Esophagus muscularis mucosa (tissue), 4 donors: ENCODE data around the gene SFTA2. TPM values are rescaled to one million over a fixed set of nuclear protein-coding genes. Genes with fewer than 3 reads are reported as not detected.

Experiments
- DNase-seq: peaks from one replicate; pipeline ENCODE4 v3.0.0-alpha.2; 2017; ENCODE audit errors: extremely low spot score
- H3K27ac ChIP-seq, 4 donors: fragments of 200-600 bp; sonication (generic); replicated peaks in 1 of 4; 1 replicate in 3 of 4; 2 replicates in 1 of 4; pipeline ENCODE4 v1.5.1; 2016 to 2019; ENCODE audit warnings: mild to moderate bottlenecking in 1 of 4
- H3K27me3 ChIP-seq, 4 donors: fragments of 200-600 bp; sonication (generic); one replicate each; pipeline versions ENCODE4 v1.5.1 to v1.6.0; 2016 to 2019
- H3K36me3 ChIP-seq, 4 donors: fragments of 200-600 bp; sonication (generic); one replicate each; pipeline ENCODE4 v1.5.1; 2016 to 2019
- H3K4me1 ChIP-seq, 4 donors: fragments of 200-600 bp; sonication (generic); one replicate each; pipeline ENCODE4 v1.5.1; 2016 to 2019
- H3K4me3 ChIP-seq, 4 donors: fragments of 200-600 bp; sonication (generic); 1 replicate in 2 of 4; 2 replicates in 2 of 4; pipeline ENCODE4 v1.5.1; 2016 to 2019; ENCODE audit warnings: mild to moderate bottlenecking in 4 of 4, moderate library complexity in 1 of 4
- H3K9me3 ChIP-seq, 4 donors: fragments of 200-600 bp; sonication (generic); 1 replicate in 3 of 4; 2 replicates in 1 of 4; pipeline ENCODE4 v1.5.1; 2016 to 2019
- CTCF ChIP-seq, 3 experiments: fragments of 200-600 bp in 2 of 3; fragments of 450-650 bp in 1 of 3; sonication (generic) in 2 of 3; IDR thresholded peaks; one replicate each; pipeline ENCODE4 v1.5.1; 2017 to 2019; ENCODE audit warnings: antibody characterized with exemption in 3 of 3, mild to moderate bottlenecking in 2 of 3, moderate library complexity in 1 of 3
- EP300 ChIP-seq: sonication (generic); formaldehyde crosslinking; IDR thresholded peaks from one replicate; pipeline ENCODE4 v1.6.1; 2017; ENCODE audit warnings: antibody characterized with exemption
- POLR2A ChIP-seq: fragments of 450-650 bp; IDR thresholded peaks from one replicate; pipeline ENCODE4 v1.6.1; 2017; ENCODE audit warnings: antibody characterized with exemption, moderate library complexity, mild to moderate bottlenecking, low read depth
- POLR2AphosphoS5 ChIP-seq, 2 donors: sonication (generic); formaldehyde crosslinking; IDR thresholded peaks; one replicate each; pipeline ENCODE4 v1.6.1; 2017; ENCODE audit warnings: antibody characterized with exemption in 2 of 2
- WGBS: methylation state at CpG from one replicate; pipeline ENCODE4 v1.1.5; 2018; 5-methylcytosine and 5-hydroxymethylcytosine counted together
- intact Hi-C: fragments of 100-400 bp; cut with DNase I; formaldehyde crosslinking; loops from one replicate; pipeline ENCODE4 v1.15.1; 2023
- small RNA-seq, 3 donors: library from RNA; depleted of rRNA; stranded (forward); fragments of <200 nt; gene quantifications; one replicate each; pipeline ENCODE3, GENCODE V24; 2016
- total RNA-seq, 4 donors: library from RNA; depleted of rRNA; stranded (reverse); fragments of >200 nt; gene quantifications; one replicate each; pipeline versions ENCODE4 v1.1.0 to v1.2.1, GENCODE V29; 2016

Gene SFTA2
- total RNA-seq, 4 donors from 2014 or later: 1.1 TPM; not detected in 3

- WGBS: 75% methylated on average over 14 of the region's 14 CpGs
- intact Hi-C loops: loop anchor here (10.0 kb wide), 1 partner anchor 197 kb away; the partner anchor contains the start of gene PPP1R18
- H3K27ac ChIP-seq: peak overlapping the region; percentile 85 to 93 (median 90)
- DNase-seq: no peak
- H3K36me3 ChIP-seq: no peaks in the 10 kb centered on the region
- H3K27me3 ChIP-seq: no peaks in the 10 kb centered on the region
- H3K4me1 ChIP-seq: peaks cover 47 to 64% (median 61%) of the 10 kb centered on the region in 4 donors
- no peak overlapping the region for H3K4me3 ChIP-seq
- H3K9me3 ChIP-seq: no peaks in the 10 kb centered on the region
- TF ChIP-seq POLR2A (no peak), CTCF (IDR thresholded peaks at IDR 0.05) (no peak), EP300 (no peak), POLR2AphosphoS5 (IDR thresholded peaks at IDR 0.05) (no peak)
Observed at GRCh38 chr6:30881392-30882203, 50.4 kb downstream of the SFTA2 start.

Small RNAs within 50 kb of the gene (small RNA-seq; reads per million reads assigned to genes)
- gene RF00019: 0 reads per million in 3 donors

Other genes with a start within 250 kb of the SFTA2 start
- 100 to 1,000 TPM in 1 of 4 donors, 10 to 100 TPM in 3; 39.5 to 104 (median 59.8) TPM for gene PPP1R18, start 245.5 kb downstream of the SFTA2 start, total RNA-seq
- 10 to 100 TPM in 1 of 4 donors, 1 to 10 TPM in 3; 4.6 to 10.2 (median 6.2) TPM for gene NRM, start 241.2 kb downstream of the SFTA2 start, total RNA-seq
- gene MDC1, start 214.9 kb downstream of the SFTA2 start, total RNA-seq: 10 to 100 TPM; 10.8 to 20.3 (median 13.1) TPM
- 100 to 1,000 TPM; 208 to 398 (median 272) TPM for gene TUBB, start 211.8 kb downstream of the SFTA2 start, total RNA-seq
- gene FLOT1, start 189.5 kb downstream of the SFTA2 start, total RNA-seq: 100 to 1,000 TPM; 115 to 214 (median 166) TPM
- 10 to 100 TPM in 2 of 4 donors, 1 to 10 TPM in 2; 8.9 to 45.4 (median 11.0) TPM for gene IER3, start 187.6 kb downstream of the SFTA2 start, total RNA-seq
- gene DDR1, start 47.7 kb downstream of the SFTA2 start, total RNA-seq: 10 to 100 TPM; 10.4 to 37.9 (median 23.3) TPM
- 10 to 100 TPM in 1 of 4 donors, 1 to 10 TPM in 3; 6.3 to 15.4 (median 8.2) TPM for gene GTF2H4, start 24.0 kb downstream of the SFTA2 start, total RNA-seq
- gene VARS2, start 17.9 kb downstream of the SFTA2 start, total RNA-seq: 10 to 100 TPM in 3 of 4 donors, 1 to 10 TPM in 1; 6.6 to 16.9 (median 12.6) TPM
- not detected for gene MUCL3, start 8.8 kb upstream of the SFTA2 start, total RNA-seq
- gene MUC21, start 51.5 kb upstream of the SFTA2 start, total RNA-seq: 1 to 10 TPM in 1 of 4 donors, not detected in 3; 2.1 TPM
- gene MUC22, start 78.3 kb upstream of the SFTA2 start, total RNA-seq: not detected
- gene C6orf15, start 180.4 kb upstream of the SFTA2 start, total RNA-seq: not detected
- 1 to 10 TPM in 3 of 4 donors, under 1 TPM in 1; 0.34 to 1.2 (median 1.1) TPM for gene PSORS1C1, start 182.6 kb upstream of the SFTA2 start, total RNA-seq
- gene CDSN, start 188.3 kb upstream of the SFTA2 start, total RNA-seq: not detected
- not detected for gene PSORS1C2, start 206.9 kb upstream of the SFTA2 start, total RNA-seq
- gene CCHCR1, start 225.6 kb upstream of the SFTA2 start, total RNA-seq: 10 to 100 TPM in 2 of 4 donors, 1 to 10 TPM in 2; 5.8 to 11.6 (median 9.4) TPM
- gene TCF19, start 226.4 kb upstream of the SFTA2 start, total RNA-seq: 1 to 10 TPM; 2.3 to 6.7 (median 5.8) TPM
- 1 to 10 TPM in 1 of 4 donors, not detected in 3; 1.3 TPM for gene POU5F1, start 238.5 kb upstream of the SFTA2 start, total RNA-seq